GM18508 (cell line): ENCODE data around the gene ABO.
"Not testable (repeated sequence)": the region's sequence is repeated elsewhere in the genome, so short reads cannot be mapped to it uniquely, and the experiment has no call there.

Experiments used
- ATAC-seq: cut with Tn5 transposase; IDR thresholded peaks from one replicate; pipeline ENCODE4 v1.9.1; 2021; ENCODE audit warnings: moderate number of reproducible peaks; ENCODE audit not compliant: insufficient read depth, unreplicated experiment

The ABO gene

DNA sequence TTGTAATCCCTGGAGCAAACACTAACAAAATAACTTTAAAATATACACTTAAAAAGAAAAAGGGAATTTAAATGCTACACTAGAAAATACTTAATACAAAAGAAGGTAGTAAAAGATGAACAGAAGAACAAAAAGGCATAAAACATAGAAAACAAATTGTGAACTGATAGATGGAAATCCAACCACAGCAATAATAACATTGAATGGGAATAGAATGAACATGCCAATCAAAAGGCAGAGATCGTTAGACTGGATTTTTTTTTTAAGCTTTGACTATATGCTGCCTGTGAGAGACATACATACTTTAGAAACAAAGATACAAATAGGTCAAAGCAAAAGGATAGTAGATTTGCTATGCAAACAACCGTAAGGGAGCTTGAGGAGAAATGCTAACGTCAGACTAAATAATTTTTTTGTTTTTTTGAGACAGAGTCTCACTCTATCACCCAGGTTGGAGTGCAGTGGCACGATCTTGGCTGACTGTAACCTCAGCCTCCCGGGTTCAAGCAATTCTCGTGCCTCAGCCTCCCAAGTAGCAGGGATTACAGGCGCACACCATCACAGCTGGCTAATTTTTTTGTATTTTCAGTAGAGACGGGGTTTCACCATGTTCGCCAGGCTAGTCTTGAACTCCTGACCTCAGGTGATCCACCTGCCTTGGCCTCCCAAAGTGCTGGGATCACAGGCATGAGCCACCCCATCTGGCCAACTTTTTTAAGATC, 6.5 kb downstream of the ABO start:
- no peak for ATAC-seq

- ATAC-seq: no peak
Measured at GRCh38 chr9:133264235-133264764, 10.7 kb downstream of the ABO start.

DNA sequence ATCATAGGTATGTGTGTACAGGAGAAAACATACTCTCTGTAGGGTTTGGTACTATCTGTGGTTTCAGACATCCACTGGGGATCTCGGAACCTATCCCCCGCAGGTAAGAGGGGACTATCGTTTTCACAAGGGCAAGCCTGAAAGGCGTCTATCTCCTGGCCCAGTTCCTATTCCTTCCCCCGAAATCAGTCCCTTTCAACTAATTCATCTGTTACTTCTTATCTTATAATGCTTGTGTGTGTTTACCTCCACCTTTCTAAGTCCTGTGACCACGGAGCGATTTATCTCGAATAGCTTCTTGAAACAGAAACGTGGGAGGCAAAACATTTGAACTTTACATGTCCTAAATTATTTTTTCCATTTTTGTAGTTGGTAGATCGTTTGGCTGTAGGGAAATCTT, 11.4 kb downstream of the ABO start:
- no peak for ATAC-seq

- no peak for ATAC-seq
Measured at GRCh38 chr9:133262226-133262625, 12.8 kb downstream of the ABO start.

GRCh38 chr9:133261753-133262120, 13.3 kb downstream of the ABO start:
- no peak for ATAC-seq

- no peak for ATAC-seq
Measured at GRCh38 chr9:133261103-133261752, 13.8 kb downstream of the ABO start.

- ATAC-seq: no peak
Measured at GRCh38 chr9:133260334-133261102, 14.5 kb downstream of the ABO start.

DNA sequence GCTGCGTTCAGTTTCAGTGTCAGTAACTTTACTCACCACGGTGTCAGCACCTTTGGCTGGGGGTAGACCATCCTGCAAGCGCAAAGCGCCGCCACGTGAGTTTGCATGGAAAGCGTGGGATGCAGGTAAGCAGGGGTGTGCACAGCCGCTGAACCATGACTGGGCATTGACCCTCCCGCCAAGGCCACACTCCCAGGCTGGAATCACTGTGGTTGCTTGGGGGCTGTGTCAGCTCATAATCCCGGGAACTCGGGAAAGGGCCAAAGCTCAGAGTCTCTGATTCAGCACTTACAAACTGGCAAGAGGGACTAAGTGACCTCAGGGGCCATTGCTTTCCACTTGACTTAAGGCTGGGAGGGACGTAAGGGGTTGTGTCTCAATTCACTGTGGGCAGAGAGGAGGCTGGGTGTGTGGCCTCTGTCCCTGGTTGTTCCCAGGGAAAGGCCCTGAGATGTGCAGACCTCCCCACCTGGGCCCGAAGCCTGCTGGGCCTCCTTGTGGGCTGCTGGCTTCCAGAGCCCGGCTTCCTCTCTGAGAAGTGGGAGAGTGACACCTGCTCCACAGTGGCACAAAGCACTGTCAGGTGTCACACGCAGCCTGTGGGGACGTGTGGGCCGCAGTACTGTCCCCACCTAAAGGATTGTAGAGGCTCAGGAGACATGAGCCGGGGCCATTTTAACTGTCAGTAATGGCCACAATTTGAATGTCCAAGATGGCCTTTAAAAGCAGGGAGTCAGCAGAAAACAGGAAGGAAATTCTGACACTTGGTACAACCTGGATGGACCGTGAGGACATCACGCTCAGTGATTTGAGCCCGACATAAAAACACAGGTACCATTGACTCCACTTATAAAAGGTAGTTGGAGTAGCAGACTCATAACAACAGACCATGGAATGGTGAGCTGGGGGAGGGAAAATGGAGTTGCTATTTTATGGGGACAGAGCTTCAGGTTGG, 16.7 kb downstream of the ABO start:
- ATAC-seq: no peak

GRCh38 chr9:133257465-133257956, 17.5 kb downstream of the ABO start:
- ATAC-seq: no peak

DNA sequence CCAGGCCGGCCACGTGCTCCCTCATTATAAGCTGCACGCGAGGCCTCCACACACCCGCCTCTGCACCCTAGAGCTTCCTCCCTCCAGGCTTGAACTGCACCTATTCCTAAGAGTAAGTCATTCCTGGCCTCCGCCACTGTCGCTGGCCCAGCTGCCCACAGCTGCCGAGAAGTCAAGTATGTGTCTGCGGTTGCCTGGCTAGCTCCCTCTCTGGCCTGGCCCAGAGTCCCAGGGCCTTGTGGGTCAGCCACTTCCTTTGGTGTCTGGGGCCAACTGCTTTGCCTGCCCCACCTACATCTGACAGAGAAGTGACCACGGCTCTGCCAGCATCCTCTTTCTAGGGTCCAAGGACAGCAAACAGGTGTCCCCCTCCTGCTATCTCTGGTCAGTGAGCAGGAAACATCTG, 18.3 kb downstream of the ABO start:
- ATAC-seq: no peak

GRCh38 chr9:133256136-133256461, 18.9 kb downstream of the ABO start:
- ATAC-seq: no peak

GRCh38 chr9:133255371-133256135, 19.4 kb downstream of the ABO start:
- no peak for ATAC-seq

DNA sequence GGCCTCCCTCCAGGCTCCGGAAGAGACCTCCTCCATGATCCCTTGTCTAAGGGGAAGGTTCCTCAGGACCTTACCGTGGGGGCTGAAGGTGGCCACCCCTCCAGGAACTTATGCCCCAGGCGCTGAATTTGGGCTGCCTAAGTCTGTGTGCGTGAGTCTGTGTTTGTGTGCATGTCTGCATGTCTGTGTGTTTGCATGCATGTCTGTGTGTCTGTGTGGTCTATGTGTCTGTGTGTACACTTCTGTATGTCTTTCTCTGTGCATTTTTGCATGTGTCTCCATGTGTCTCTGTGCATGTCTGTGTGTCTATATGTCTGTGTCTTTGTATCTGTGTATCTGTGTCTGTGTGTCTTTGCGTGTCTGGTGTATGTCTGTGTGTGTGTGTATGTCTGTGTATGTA, 20.5 kb downstream of the ABO start:
- ATAC-seq: no peak

DNA sequence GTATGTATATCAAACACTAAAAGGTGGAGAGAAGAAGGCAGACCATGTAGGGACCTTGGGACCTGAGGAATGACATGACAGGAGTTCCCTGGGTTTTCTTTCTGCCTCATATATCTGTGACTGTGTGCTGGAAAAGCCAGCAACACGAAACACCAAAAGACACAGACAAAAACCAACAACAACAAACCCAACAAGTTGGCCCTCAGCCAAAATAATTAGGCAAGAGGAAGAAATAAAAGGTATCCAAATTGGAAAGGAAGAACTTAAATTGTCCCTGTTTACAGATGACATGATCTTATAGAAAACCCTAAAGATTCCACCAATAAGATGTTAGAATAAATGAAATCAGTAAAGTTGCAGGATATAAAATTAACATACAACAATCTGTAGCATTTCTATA, 21.7 kb downstream of the ABO start:
- ATAC-seq: no peak

DNA sequence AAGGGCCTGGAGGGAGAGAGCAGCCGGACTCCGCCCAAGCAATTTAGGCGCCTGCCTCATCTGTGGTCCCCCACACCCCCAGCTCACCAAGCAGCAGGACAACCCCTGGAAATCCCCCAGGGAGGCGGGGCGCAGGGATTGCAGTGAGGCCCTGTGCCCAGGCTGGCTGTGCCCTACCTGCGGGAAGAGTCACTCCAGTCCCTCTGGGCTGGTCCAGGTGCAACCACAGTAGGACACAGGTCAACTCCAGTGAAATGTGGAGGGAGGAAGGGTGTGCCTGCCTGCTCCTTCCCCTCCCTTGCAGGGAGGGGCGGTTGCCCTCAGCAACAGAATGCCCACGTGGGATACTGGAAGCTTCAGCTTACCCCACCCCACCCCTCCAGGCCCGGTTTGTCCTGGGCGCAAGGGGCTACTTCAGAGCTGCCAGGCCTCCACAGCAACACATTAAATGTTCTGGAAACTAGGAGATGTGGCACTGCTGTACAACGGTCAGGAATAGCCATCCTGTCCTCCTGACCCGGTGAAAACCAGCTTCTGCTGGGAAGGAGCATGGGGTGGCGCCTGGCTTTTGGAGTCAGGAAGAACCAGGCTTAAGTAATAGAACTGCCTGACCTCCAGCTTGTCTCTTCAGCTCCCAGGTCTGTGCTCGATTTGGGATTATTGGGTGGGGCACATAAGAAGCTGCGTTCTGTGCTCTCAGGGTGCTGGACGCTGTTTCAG, 22.5 kb downstream of the ABO start:
- ATAC-seq: no peak

GRCh38 chr9:133251773-133252172, 23.2 kb downstream of the ABO start:
- ATAC-seq: no peak

GRCh38 chr9:133251221-133251620, 23.8 kb downstream of the ABO start:
- ATAC-seq: not testable (repeated sequence)

DNA sequence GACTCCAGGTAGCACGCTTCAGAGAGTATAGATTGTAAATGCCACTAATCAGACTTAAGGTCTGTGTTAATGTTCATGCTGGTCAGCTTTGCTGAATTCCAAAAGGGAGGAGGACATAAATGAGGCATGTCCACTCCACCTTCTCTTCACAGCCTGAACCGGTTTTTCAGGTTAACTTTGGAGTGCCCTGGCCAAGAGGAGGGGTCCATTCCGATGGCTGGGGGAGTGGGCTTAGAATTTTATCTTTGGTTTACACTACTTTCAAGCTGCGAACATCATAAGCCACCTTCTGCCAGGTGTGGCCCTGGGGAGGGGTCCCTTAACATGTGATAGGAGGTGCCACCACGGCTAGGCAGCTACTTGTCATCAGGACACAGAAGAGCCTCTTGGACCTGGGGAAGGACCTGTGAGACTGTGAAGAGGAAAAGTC, 24.2 kb downstream of the ABO start:
- no peak for ATAC-seq

DNA sequence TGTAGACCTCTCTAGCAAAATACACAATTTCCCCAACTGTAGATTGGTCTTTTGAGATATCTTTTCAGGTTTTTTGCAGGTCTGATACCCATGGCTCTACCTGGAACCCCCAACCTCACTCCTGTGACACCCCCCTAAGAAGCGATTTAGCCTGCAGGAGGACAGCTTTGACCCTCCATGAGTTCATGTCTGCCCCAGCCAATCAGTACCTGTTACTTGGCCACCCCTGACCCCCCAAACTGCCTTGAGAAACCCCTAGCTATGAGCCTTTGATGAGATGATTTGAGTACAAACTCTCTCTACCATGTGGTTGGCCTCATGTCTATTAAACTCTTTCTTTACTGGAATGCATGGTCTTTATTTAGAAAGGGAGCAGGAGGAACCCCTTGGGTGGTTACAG, 25.7 kb downstream of the ABO start:
- no peak for ATAC-seq
